CD8-positive, alpha-beta memory T cell (primary cell): ENCODE data around the gene NAV2. TPM values are rescaled to one million over a fixed set of nuclear protein-coding genes. Genes with fewer than 3 reads are reported as not detected.
A peak's percentile ranks its signal among the peaks of the same experiment; 100 is the strongest.

Experiments
- CTCF ChIA-PET: fragments of 350-600 bp; sonication (Branson Sonifier 250); formaldehyde crosslinking; loops from one replicate; lab custom pipeline; 2021; ENCODE audit warnings: antibody characterized with exemption; lab: Charles Lee
- POLR2A ChIA-PET: fragments of 350-600 bp; sonication (Branson Sonifier 250); formaldehyde crosslinking; loops from one replicate; lab custom pipeline; 2021; ENCODE audit warnings: antibody characterized with exemption; lab: Charles Lee
- DNase-seq, 5 donors: peaks; one replicate each; pipeline versions ENCODE4 v3.0.0 to v3.0.0-alpha.2; 2020 to 2022; ENCODE audit warnings: mixed read lengths in 1 of 5
- H3K27ac ChIP-seq: one replicate; pipeline ENCODE4 v1.7.0; 2013; ENCODE audit warnings: low read depth, mild to moderate bottlenecking, low read length, moderate library complexity
- H3K27me3 ChIP-seq: 2 replicates; pipeline ENCODE4 v1.7.0; 2013; ENCODE audit warnings: low read length, mild to moderate bottlenecking; ENCODE audit not compliant: insufficient read depth, poor library complexity, severe bottlenecking
- H3K36me3 ChIP-seq: 2 replicates; pipeline ENCODE4 v1.7.0; 2013; ENCODE audit warnings: mild to moderate bottlenecking, low read length, moderate library complexity; ENCODE audit not compliant: insufficient read depth
- H3K4me1 ChIP-seq: 2 replicates; pipeline ENCODE4 v1.7.0; 2013; ENCODE audit warnings: mild to moderate bottlenecking, low read length, moderate library complexity; ENCODE audit not compliant: insufficient read depth
- H3K4me3 ChIP-seq: 2 replicates; pipeline ENCODE4 v1.7.0; 2013; ENCODE audit warnings: mild to moderate bottlenecking, low read length
- H3K9me3 ChIP-seq: 2 replicates; pipeline ENCODE4 v1.7.0; 2013; ENCODE audit warnings: mild to moderate bottlenecking, low read length
- H3K27ac Mint-ChIP-seq, 8 donors: one replicate each; pipeline ENCODE4 v1.8.0; 2020 to 2021; ENCODE audit warnings: mixed read lengths in 8 of 8, mild to moderate bottlenecking in 6 of 8, inconsistent platforms in 3 of 8, moderate library complexity in 3 of 8
- H3K27me3 Mint-ChIP-seq, 2 donors: one replicate each; pipeline ENCODE4 v1.8.0; 2020 to 2021; ENCODE audit warnings: mixed read lengths in 2 of 2, mild to moderate bottlenecking in 1 of 2, moderate library complexity in 1 of 2
- H3K36me3 Mint-ChIP-seq, 3 donors: one replicate each; pipeline ENCODE4 v1.8.0; 2020 to 2021; ENCODE audit warnings: mixed read lengths in 3 of 3, inconsistent platforms in 1 of 3, mild to moderate bottlenecking in 1 of 3
- H3K4me1 Mint-ChIP-seq, 3 donors: one replicate each; pipeline ENCODE4 v1.8.0; 2020 to 2021; ENCODE audit warnings: mixed read lengths in 3 of 3, inconsistent platforms in 1 of 3, mild to moderate bottlenecking in 1 of 3
- H3K4me3 Mint-ChIP-seq, 7 donors: one replicate each; pipeline ENCODE4 v1.8.0; 2020 to 2021; ENCODE audit warnings: mixed read lengths in 7 of 7, mild to moderate bottlenecking in 6 of 7, moderate library complexity in 4 of 7, inconsistent platforms in 2 of 7
- H3K9me3 Mint-ChIP-seq, 5 donors: one replicate each; pipeline ENCODE4 v1.8.0; 2020 to 2022; ENCODE audit warnings: mixed read lengths in 5 of 5, mild to moderate bottlenecking in 3 of 5, moderate library complexity in 2 of 5, inconsistent platforms in 1 of 5
- polyA plus RNA-seq: library from polyadenylated mRNA; unstranded; fragments of 300-500 nt; fragmentation: Illumina TruSeq; gene quantifications from one replicate; pipeline ENCODE4 v1.2.3, GENCODE V29; 2021
- total RNA-seq, 2 experiments: library from RNA; stranded (reverse); gene quantifications; one replicate each; pipeline ENCODE4 v1.2.3, GENCODE V29; 2021

The NAV2 gene
- total and polyA plus RNA-seq, 3 experiments from 2014 or later: 0.42 to 1.2 (median 1.1) TPM

DNA sequence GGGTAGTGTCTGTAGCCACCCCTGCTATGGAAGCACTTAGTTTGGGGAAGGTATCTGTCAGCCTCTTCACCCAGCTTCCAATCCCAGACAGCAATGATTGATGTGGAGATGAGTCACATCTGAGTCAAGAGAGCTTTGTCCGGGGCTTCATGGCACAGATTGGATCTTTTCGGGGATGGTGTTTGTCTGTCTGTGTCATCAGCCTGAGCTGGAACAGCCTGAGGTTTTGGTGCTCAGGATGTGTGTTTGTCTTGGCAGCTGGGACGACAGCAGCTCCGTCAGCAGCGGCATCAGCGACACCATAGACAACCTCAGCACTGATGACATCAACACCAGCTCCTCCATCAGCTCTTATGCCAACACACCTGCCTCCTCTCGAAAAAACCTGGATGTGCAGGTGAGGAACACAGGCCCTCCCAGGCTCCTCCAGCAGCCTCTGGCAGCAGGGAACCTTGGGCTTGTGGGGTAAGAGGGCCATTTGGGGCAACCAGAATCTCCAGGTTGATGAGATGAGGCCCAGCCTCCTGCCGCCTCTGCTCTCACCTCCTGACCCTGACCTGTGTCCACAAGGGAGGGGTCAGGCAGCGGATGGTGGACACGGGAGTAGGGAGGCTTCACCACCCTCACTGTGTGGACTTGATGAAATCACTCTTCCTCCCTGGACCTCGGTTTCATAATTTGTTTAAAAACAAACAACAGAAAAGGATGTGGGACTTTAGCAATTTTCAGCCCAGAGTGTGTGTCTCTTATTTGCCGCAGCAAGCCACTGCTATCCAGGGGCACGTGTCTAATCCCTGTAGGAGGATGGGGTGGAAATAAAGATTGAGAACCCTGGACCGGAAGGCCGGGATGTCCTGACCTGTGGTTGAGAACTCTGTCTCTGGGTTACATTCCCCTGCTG is 323.3 kb downstream of the NAV2 start:
- Histone ChIP-seq H3K4me1 (no peaks in the 10 kb centered on the region), H3K27ac (no peak overlapping the region), H3K27me3 (no peaks in the 10 kb centered on the region), H3K4me3 (no peak overlapping the region), H3K9me3 (no peaks in the 10 kb centered on the region), H3K36me3 (no peaks in the 10 kb centered on the region)
- Mint-ChIP-seq H3K27ac (no peak overlapping the region), H3K36me3 (peaks cover 0 to 2% (median 0%) of the 10 kb centered on the region in 3 donors), H3K4me3 (no peak overlapping the region), H3K4me1 (no peaks in the 10 kb centered on the region), H3K9me3 (no peaks in the 10 kb centered on the region), H3K27me3 (peaks cover 5 to 15% of the 10 kb centered on the region in 2 donors)
- ChIA-PET CTCF (no interaction called here), POLR2A (no interaction called here)
- no peak for DNase-seq

DNA sequence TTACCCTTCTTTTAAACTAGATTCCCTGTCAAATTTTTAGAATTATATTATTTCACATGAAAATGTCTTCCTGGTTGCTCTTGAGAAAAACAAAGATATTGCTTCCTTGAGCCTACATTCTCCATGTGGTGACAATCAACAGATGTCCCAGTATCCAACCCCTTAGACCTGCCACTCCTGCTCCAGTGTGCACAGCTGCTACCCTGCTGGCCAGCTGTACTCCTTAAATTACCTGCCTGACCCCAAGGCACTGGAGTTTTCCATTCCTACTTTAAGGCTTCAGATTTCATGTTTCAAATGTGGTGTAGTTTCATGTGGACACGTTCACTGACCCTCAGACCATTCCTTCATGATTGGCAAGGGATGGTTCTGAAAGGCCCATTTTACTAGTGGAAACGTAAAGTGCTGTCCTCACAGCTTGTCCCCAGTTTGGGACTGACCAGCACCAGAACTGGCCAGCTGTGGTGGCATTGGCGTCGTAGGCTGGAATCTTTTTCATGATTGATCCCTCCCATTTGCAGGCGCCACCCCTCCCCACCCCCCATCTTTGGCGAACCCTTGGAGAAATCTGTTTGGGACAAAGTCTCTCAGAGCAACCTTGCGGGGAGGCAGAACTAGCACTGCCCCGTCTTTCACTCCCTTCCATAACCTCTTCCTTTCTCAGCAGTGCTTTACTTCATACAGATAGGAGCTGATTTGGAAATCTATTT is 324.1 kb downstream of the NAV2 start:
- no peaks in the 10 kb centered on the region for H3K36me3 ChIP-seq
- H3K9me3 ChIP-seq: no peaks in the 10 kb centered on the region
- Mint-ChIP-seq H3K27me3 (peaks cover 5 to 18% of the 10 kb centered on the region in 2 donors), H3K9me3 (no peaks in the 10 kb centered on the region), H3K4me3 (no peak overlapping the region), H3K27ac (peak overlapping the region in 1 of 8 donors; percentile 38), H3K36me3 (peaks cover 0 to 2% (median 0%) of the 10 kb centered on the region in 3 donors), H3K4me1 (no peaks in the 10 kb centered on the region)
- H3K27ac ChIP-seq: no peak overlapping the region
- ChIA-PET CTCF (no interaction called here), POLR2A (no interaction called here)
- H3K4me1 ChIP-seq: no peaks in the 10 kb centered on the region
- no peak for DNase-seq
- no peaks in the 10 kb centered on the region for H3K27me3 ChIP-seq
- no peak overlapping the region for H3K4me3 ChIP-seq

DNA sequence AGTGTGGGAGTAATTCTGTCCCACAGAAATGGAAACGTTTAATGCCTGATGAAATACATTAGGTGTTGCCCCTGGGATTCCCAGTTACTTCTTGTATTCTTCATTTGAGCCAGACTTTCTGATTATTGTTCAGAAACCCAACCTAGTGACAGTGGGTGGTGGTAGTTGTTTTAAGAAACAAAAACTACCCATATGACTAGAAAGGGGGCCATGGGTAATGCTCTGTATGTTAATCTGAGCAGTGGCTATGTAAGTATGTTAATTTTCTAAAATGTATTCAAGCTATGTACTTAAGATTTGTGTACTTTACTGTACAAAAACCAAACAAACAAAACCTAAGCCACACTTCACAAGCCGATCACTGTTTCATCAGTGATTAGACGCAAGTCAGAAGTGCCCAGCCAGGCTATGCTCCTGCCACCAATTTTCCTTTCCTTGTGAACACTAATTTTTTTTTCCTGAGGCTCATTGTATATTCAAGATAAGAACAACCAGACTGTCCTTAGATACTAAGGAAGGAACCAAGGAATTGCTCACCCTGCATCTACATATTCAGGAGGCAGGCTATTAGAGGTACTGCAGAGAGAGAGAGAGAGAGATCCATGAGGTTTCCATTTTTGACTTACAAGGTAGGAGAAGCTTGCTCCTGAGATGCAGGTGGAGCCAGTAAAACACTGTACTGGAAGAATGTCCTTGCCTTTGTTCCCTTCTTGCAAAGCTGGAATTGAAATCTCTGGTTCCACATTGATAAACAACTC is 324.9 kb downstream of the NAV2 start:
- Mint-ChIP-seq H3K36me3 (peaks cover 0 to 2% (median 0%) of the 10 kb centered on the region in 3 donors), H3K27ac (peak overlapping the region in 1 of 8 donors; percentile 38), H3K27me3 (peaks cover 5 to 18% of the 10 kb centered on the region in 2 donors), H3K4me1 (no peaks in the 10 kb centered on the region), H3K9me3 (no peaks in the 10 kb centered on the region), H3K4me3 (no peak overlapping the region)
- no peak overlapping the region for H3K27ac ChIP-seq
- no peaks in the 10 kb centered on the region for H3K9me3 ChIP-seq
- H3K27me3 ChIP-seq: no peaks in the 10 kb centered on the region
- ChIA-PET CTCF (no interaction called here), POLR2A (no interaction called here)
- H3K36me3 ChIP-seq: no peaks in the 10 kb centered on the region
- DNase-seq: no peak
- H3K4me1 ChIP-seq: no peaks in the 10 kb centered on the region
- H3K4me3 ChIP-seq: no peak overlapping the region

DNA sequence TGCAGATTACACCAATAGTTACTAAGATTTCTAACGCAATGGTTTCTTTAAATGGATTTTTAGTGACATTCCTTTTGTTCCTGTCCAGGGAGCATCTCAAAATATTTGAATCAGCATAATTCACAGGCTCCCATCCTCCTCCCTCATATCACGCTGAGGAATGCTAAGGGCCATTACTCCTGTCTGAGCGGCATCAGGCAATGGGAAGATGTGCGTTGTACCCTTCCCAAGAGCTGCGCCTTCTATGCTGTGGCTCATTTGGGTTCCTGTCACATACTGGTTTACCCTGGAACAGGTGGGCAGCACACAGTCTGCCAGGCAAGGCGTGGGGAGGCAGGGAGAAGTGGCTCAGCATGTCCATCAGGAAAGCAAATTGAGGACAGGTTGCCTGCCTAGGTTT is 325.8 kb downstream of the NAV2 start:
- Mint-ChIP-seq H3K36me3 (peaks cover 0 to 2% (median 0%) of the 10 kb centered on the region in 3 donors), H3K4me3 (no peak overlapping the region), H3K4me1 (no peaks in the 10 kb centered on the region), H3K27ac (no peak overlapping the region), H3K9me3 (no peaks in the 10 kb centered on the region), H3K27me3 (peaks cover 5 to 18% of the 10 kb centered on the region in 2 donors)
- ChIA-PET CTCF (no interaction called here), POLR2A (no interaction called here)
- H3K36me3 ChIP-seq: no peaks in the 10 kb centered on the region
- H3K4me1 ChIP-seq: no peaks in the 10 kb centered on the region
- no peak overlapping the region for H3K4me3 ChIP-seq
- H3K27ac ChIP-seq: no peak overlapping the region
- H3K9me3 ChIP-seq: no peaks in the 10 kb centered on the region
- no peaks in the 10 kb centered on the region for H3K27me3 ChIP-seq
- DNase-seq: no peak

DNA sequence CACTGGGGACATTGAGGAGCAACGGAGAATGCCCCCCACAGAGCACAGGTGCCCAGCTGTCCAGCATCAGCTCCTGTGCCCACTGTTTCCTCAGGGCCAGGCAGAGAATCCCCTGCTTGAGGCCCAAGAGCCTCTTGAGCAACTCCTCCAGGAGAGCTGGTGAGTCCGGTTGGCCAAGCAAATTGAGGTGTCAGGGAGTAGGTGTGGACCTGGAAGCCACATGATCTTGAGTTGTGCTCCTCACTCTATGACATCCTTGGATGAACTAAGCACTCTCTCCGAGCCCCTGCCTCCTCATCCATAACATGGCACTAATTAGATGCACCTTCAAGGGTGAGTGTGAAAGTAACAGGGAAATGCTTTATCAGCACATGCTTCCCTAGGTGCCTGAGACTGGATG is 326.3 kb downstream of the NAV2 start:
- Mint-ChIP-seq H3K27me3 (peaks cover 5 to 18% of the 10 kb centered on the region in 2 donors), H3K9me3 (no peaks in the 10 kb centered on the region)

DNA sequence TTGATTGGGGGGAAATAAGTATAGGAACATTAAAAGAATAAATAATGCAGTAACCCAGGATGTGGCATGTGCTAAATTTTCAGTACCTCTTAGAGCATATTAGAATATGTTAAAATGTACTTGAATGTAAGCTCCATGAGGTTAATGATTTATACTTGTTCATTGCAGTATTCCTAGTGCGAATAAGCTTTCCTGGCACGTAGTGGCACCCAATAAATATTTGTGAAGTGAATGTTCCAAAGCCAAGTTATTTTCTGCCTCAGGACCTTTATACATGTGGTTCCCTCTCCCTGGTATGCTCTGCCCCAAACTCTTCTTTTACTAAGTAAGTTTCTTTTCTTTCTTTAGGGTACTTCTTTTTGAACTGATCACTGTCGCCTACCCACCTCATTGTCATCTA is 328.9 kb downstream of the NAV2 start:
- Mint-ChIP-seq H3K36me3 (peaks cover 0 to 3% (median 0%) of the 10 kb centered on the region in 3 donors), H3K4me1 (no peaks in the 10 kb centered on the region), H3K27ac (no peak overlapping the region), H3K27me3 (peaks cover 2 to 8% of the 10 kb centered on the region in 2 donors), H3K9me3 (no peaks in the 10 kb centered on the region), H3K4me3 (no peak overlapping the region)
- no peaks in the 10 kb centered on the region for H3K36me3 ChIP-seq
- ChIA-PET POLR2A (no interaction called here), CTCF (no interaction called here)
- no peaks in the 10 kb centered on the region for H3K27me3 ChIP-seq
- H3K27ac ChIP-seq: no peak overlapping the region
- no peaks in the 10 kb centered on the region for H3K9me3 ChIP-seq
- H3K4me3 ChIP-seq: no peak overlapping the region
- no peaks in the 10 kb centered on the region for H3K4me1 ChIP-seq
- no peak for DNase-seq

More for the DNA sequence above, 326.3 kb downstream of the NAV2 start:
- Mint-ChIP-seq H3K27ac (no peak overlapping the region), H3K4me3 (no peak overlapping the region), H3K36me3 (peaks cover 0 to 2% (median 0%) of the 10 kb centered on the region in 3 donors), H3K4me1 (no peaks in the 10 kb centered on the region)
- DNase-seq: no peak
- CTCF ChIA-PET: no interaction called here
- no peaks in the 10 kb centered on the region for H3K4me1 ChIP-seq
- no peaks in the 10 kb centered on the region for H3K36me3 ChIP-seq
- H3K9me3 ChIP-seq: no peaks in the 10 kb centered on the region
- POLR2A ChIA-PET: no interaction called here
- no peak overlapping the region for H3K27ac ChIP-seq
- H3K4me3 ChIP-seq: no peak overlapping the region
- no peaks in the 10 kb centered on the region for H3K27me3 ChIP-seq

DNA sequence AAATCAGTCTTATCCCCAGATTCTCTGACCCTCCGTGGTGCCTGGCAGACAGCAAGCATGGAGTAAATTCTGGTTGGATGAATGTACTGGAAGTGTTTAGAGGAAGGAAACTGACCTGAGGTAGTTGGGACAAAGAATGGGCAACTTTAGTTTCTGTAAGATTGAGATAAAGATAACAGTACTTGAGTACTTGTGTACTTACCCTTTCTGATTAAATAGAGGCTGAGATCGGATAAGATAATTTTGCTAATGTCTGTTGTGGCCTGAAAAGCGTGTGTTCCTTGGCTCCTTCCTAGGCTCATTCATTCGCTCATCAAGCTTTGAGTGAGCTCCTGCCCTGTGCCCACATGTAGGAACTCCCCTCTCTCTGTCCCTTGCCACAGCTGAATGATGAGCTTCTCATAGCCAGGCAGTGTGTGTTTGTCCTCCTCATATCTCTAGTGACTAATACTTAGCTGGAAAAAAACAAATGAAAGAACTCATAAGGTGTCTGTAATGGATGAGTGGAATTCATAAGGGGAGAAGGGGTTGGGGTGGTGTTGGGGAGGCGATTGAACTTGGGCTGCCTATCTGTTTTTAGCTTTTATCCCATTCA is 329.5 kb downstream of the NAV2 start:
- Mint-ChIP-seq H3K36me3 (peaks cover 0 to 1% (median 0%) of the 10 kb centered on the region in 3 donors), H3K4me1 (no peaks in the 10 kb centered on the region), H3K9me3 (no peaks in the 10 kb centered on the region), H3K27ac (no peak overlapping the region), H3K27me3 (peaks cover 2 to 8% of the 10 kb centered on the region in 2 donors), H3K4me3 (no peak overlapping the region)
- H3K27ac ChIP-seq: no peak overlapping the region
- CTCF ChIA-PET: no interaction called here
- no peaks in the 10 kb centered on the region for H3K9me3 ChIP-seq
- DNase-seq: no peak
- POLR2A ChIA-PET: no interaction called here
- H3K4me3 ChIP-seq: no peak overlapping the region
- H3K4me1 ChIP-seq: no peaks in the 10 kb centered on the region
- H3K27me3 ChIP-seq: no peaks in the 10 kb centered on the region
- no peaks in the 10 kb centered on the region for H3K36me3 ChIP-seq
